Measurements from ENCODE around the gene FTSJ3. TPM values are rescaled to one million over a fixed set of nuclear protein-coding genes. Genes with fewer than 3 reads are reported as not detected.
A peak's percentile ranks its signal among the peaks of the same experiment; 100 is the strongest.

Gene FTSJ3
- total RNA-seq, 1 donor from 2014 or later, result 44.7 TPM

- Histone ChIP-seq H3K4me3 (no peak overlapping the region), H3K36me3 (peaks cover 0 to 83% of the 10 kb centered on the region in 2 donors), H3K27me3 (no peaks in the 10 kb centered on the region), H3K27ac (no peak overlapping the region), H3K4me1 (peaks cover 43% of the 10 kb centered on the region), H3K9me3 (no peaks in the 10 kb centered on the region)
- no peak for DNase-seq (ENCODE audit: extremely low spot score in 2 of 2)
- intact Hi-C loops (cut with DNase I), result no loop called here
- TF ChIP-seq POLR2AphosphoS5 (IDR thresholded peaks at IDR 0.05; ENCODE audit: insufficient read depth in 1 of 2, low read depth in 1 of 2) (no peak), POLR2A (IDR thresholded peaks at IDR 0.05) (no peak)
- TF ChIP-seq, protein P1, sequence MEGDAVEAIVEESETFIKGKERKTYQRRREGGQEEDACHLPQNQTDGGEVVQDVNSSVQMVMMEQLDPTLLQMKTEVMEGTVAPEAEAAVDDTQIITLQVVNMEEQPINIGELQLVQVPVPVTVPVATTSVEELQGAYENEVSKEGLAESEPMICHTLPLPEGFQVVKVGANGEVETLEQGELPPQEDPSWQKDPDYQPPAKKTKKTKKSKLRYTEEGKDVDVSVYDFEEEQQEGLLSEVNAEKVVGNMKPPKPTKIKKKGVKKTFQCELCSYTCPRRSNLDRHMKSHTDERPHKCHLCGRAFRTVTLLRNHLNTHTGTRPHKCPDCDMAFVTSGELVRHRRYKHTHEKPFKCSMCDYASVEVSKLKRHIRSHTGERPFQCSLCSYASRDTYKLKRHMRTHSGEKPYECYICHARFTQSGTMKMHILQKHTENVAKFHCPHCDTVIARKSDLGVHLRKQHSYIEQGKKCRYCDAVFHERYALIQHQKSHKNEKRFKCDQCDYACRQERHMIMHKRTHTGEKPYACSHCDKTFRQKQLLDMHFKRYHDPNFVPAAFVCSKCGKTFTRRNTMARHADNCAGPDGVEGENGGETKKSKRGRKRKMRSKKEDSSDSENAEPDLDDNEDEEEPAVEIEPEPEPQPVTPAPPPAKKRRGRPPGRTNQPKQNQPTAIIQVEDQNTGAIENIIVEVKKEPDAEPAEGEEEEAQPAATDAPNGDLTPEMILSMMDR (IDR thresholded peaks at IDR 0.05), result no peak
Observed at GRCh38 chr17:63832455-63832854, 5.0 kb upstream of the FTSJ3 start.

GRCh38 chr17:63832014-63832413 is 4.6 kb upstream of the FTSJ3 start:
- H3K4me1 ChIP-seq, result peaks cover 39% of the 10 kb centered on the region

DNA sequence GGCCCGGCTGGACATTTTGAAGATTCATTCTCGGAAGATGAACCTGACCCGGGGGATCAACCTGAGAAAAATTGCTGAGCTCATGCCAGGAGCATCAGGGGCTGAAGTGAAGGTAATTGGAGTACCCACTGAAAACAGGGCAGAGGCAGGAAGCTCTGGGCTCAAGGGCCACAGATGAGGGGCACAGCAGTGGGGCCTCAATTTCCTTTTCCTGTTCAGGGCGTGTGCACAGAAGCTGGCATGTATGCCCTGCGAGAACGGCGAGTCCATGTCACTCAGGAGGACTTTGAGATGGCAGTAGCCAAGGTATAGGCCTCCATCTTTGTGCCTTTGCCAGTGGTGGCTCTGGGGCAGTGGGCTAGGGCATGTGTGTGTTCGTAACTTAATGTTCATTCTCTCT is 4.0 kb upstream of the FTSJ3 start:
- Histone ChIP-seq H3K27ac (no peak overlapping the region), H3K36me3 (peaks cover 0 to 73% of the 10 kb centered on the region in 2 donors), H3K27me3 (no peaks in the 10 kb centered on the region), H3K4me1 (peaks cover 36% of the 10 kb centered on the region), H3K9me3 (no peaks in the 10 kb centered on the region), H3K4me3 (no peak overlapping the region)
- no peak for DNase-seq (ENCODE audit: extremely low spot score in 2 of 2)
- TF ChIP-seq POLR2AphosphoS5 (IDR thresholded peaks at IDR 0.05; ENCODE audit: insufficient read depth in 1 of 2, low read depth in 1 of 2), result no peak
- TF ChIP-seq POLR2A (IDR thresholded peaks at IDR 0.05), result no peak
- TF ChIP-seq, protein P1 (IDR thresholded peaks at IDR 0.05), result no peak
- intact Hi-C loops (cut with DNase I), result no loop called here

More at GRCh38 chr17:63832014-63832413, 4.6 kb upstream of the FTSJ3 start:
- no peak overlapping the region for H3K27ac ChIP-seq
- H3K9me3 ChIP-seq, result no peaks in the 10 kb centered on the region
- TF ChIP-seq POLR2A (IDR thresholded peaks at IDR 0.05), result no peak
- no peak for DNase-seq (ENCODE audit: extremely low spot score in 2 of 2)
- peaks cover 0 to 78% of the 10 kb centered on the region in 2 donors for H3K36me3 ChIP-seq
- H3K4me3 ChIP-seq, result no peak overlapping the region
- intact Hi-C loops (cut with DNase I), result no loop called here
- no peaks in the 10 kb centered on the region for H3K27me3 ChIP-seq

DNA sequence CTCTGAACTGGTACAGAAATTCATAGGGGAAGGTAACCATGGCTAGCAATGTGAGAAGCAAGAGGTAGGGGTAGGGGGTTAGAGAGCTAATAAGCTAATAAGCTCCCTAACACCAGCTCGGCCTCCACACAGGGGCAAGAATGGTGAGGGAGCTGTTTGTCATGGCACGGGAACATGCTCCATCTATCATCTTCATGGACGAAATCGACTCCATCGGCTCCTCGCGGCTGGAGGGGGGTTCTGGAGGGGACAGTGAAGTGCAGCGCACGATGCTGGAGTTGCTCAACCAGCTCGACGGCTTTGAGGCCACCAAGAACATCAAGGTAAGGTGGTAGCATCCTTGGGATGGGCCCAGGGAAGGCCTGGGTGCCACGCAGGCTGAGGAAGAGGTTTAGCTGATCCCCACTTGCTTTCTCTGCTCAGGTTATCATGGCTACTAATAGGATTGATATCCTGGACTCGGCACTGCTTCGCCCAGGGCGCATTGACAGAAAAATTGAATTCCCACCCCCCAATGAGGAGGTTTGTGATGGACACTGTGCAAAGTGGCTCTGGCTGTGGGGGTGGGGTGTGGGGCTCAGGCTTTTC is 3.5 kb upstream of the FTSJ3 start:
- Histone ChIP-seq H3K4me1 (peaks cover 41% of the 10 kb centered on the region), H3K27ac (no peak overlapping the region)
- TF ChIP-seq, protein P1 (IDR thresholded peaks at IDR 0.05), result no peak
- peak in 1 of 2 donors; percentile 5 for TF ChIP-seq POLR2AphosphoS5 (IDR thresholded peaks at IDR 0.05; ENCODE audit: insufficient read depth in 1 of 2, low read depth in 1 of 2)

GRCh38 chr17:63830278-63830677 is 2.8 kb upstream of the FTSJ3 start:
- no peak for DNase-seq (ENCODE audit: extremely low spot score in 2 of 2)
- intact Hi-C loops (cut with DNase I), result no loop called here
- Histone ChIP-seq H3K27ac (no peak overlapping the region), H3K4me1 (peaks cover 45% of the 10 kb centered on the region), H3K27me3 (no peaks in the 10 kb centered on the region), H3K9me3 (no peaks in the 10 kb centered on the region), H3K36me3 (peaks cover 0 to 68% of the 10 kb centered on the region in 2 donors), H3K4me3 (no peak overlapping the region)
- no peak for TF ChIP-seq POLR2A (IDR thresholded peaks at IDR 0.05)
- TF ChIP-seq POLR2AphosphoS5 (IDR thresholded peaks at IDR 0.05; ENCODE audit: insufficient read depth in 1 of 2, low read depth in 1 of 2), result no peak
- TF ChIP-seq, protein P1 (IDR thresholded peaks at IDR 0.05), result no peak

More for the DNA sequence above, 3.5 kb upstream of the FTSJ3 start:
- no peaks in the 10 kb centered on the region for H3K27me3 ChIP-seq
- H3K4me3 ChIP-seq, result no peak overlapping the region
- DNase-seq (ENCODE audit: extremely low spot score in 2 of 2), result no peak
- peaks cover 0 to 68% of the 10 kb centered on the region in 2 donors for H3K36me3 ChIP-seq
- no peaks in the 10 kb centered on the region for H3K9me3 ChIP-seq
- intact Hi-C loops (cut with DNase I), result no loop called here
